Endothelial cell (in vitro differentiated cells): ENCODE results near the gene NUFIP1. TPM values are rescaled to one million over a fixed set of nuclear protein-coding genes. Genes with fewer than 3 reads are reported as not detected.

Experiments used
- DNase-seq: peaks from one replicate; pipeline ENCODE4 v3.0.0; 2021; ENCODE audit warnings: low spot score
- H3K27ac Mint-ChIP-seq: one replicate; pipeline ENCODE4 v1.8.0; 2021; ENCODE audit warnings: mixed read lengths, inconsistent platforms; ENCODE audit not compliant: unreplicated experiment
- H3K27me3 Mint-ChIP-seq: one replicate; pipeline ENCODE4 v1.8.0; 2021; ENCODE audit warnings: mild to moderate bottlenecking, moderate library complexity, mixed read lengths, inconsistent platforms; ENCODE audit not compliant: unreplicated experiment
- H3K36me3 Mint-ChIP-seq: one replicate; pipeline ENCODE4 v1.8.0; 2021; ENCODE audit warnings: mild to moderate bottlenecking, low read depth, mixed read lengths, inconsistent platforms; ENCODE audit not compliant: unreplicated experiment
- H3K4me1 Mint-ChIP-seq: one replicate; pipeline ENCODE4 v1.8.0; 2021; ENCODE audit warnings: mild to moderate bottlenecking, mixed read lengths, inconsistent platforms; ENCODE audit not compliant: unreplicated experiment
- H3K4me3 Mint-ChIP-seq: one replicate; pipeline ENCODE4 v1.8.0; 2021; ENCODE audit warnings: mild to moderate bottlenecking, mixed read lengths, inconsistent platforms; ENCODE audit not compliant: unreplicated experiment
- H3K9me3 Mint-ChIP-seq: one replicate; pipeline ENCODE4 v1.8.0; 2021; ENCODE audit warnings: mixed read lengths, inconsistent platforms; ENCODE audit not compliant: unreplicated experiment
- CTCF ChIP-seq: fragments of 200-600 bp; sonication (generic); IDR thresholded peaks from one replicate; pipeline ENCODE4 v1.5.0; 2021; ENCODE audit warnings: antibody characterized with exemption; ENCODE audit not compliant: unreplicated experiment
- total RNA-seq: library from RNA; stranded (reverse); fragmentation: NEBNext Ultra II Directional; extraction: Animal tissue kit (Norgen Biotek cat#: 25700); gene quantifications from one replicate; pipeline ENCODE4 v1.2.1, GENCODE V29; 2021; ENCODE audit not compliant: unreplicated experiment

The NUFIP1 gene
- total RNA-seq, 1 donor from 2014 or later = 7.0 TPM

GRCh38 chr13:44895953-44896335 lies 93.3 kb downstream of the NUFIP1 start:
- peaks cover 11% of the 10 kb centered on the region for H3K4me1 Mint-ChIP-seq
- no peaks in the 10 kb centered on the region for H3K36me3 Mint-ChIP-seq
- no peak overlapping the region for H3K4me3 Mint-ChIP-seq
- no peaks in the 10 kb centered on the region for H3K9me3 Mint-ChIP-seq
- no peak for TF ChIP-seq CTCF
- H3K27me3 Mint-ChIP-seq = peaks cover 3% of the 10 kb centered on the region
- DNase-seq = no peak
- no peak overlapping the region for H3K27ac Mint-ChIP-seq

- no peak for TF ChIP-seq CTCF
- Mint-ChIP-seq H3K9me3 (no peaks in the 10 kb centered on the region), H3K4me3 (no peak overlapping the region), H3K4me1 (peaks cover 15% of the 10 kb centered on the region), H3K27ac (no peak overlapping the region), H3K27me3 (peaks cover 3% of the 10 kb centered on the region), H3K36me3 (no peaks in the 10 kb centered on the region)
- no peak for DNase-seq
Measured at GRCh38 chr13:44895264-44895952, 93.9 kb downstream of the NUFIP1 start.

GRCh38 chr13:44894001-44894770 lies 95.1 kb downstream of the NUFIP1 start:
- H3K36me3 Mint-ChIP-seq = no peaks in the 10 kb centered on the region
- peaks cover 3% of the 10 kb centered on the region for H3K27me3 Mint-ChIP-seq
- peaks cover 25% of the 10 kb centered on the region for H3K4me1 Mint-ChIP-seq
- no peak overlapping the region for H3K27ac Mint-ChIP-seq
- no peak overlapping the region for H3K4me3 Mint-ChIP-seq
- no peaks in the 10 kb centered on the region for H3K9me3 Mint-ChIP-seq
- no peak for TF ChIP-seq CTCF
- no peak for DNase-seq

Other genes starting within 250 kb of the NUFIP1 start
- gene GPALPP1, start 67 bp upstream of the NUFIP1 start, total RNA-seq = 26.1 TPM
- gene GTF2F2, start 131.0 kb upstream of the NUFIP1 start, total RNA-seq = 13.6 TPM
- gene KCTD4, start 211.6 kb upstream of the NUFIP1 start, total RNA-seq = not detected